Activated CD8-positive, alpha-beta memory T cell treated with anti-CD3 and anti-CD28 coated beads, Interleukin-2, amount 50 U/mL, for 24 hours (primary cell): Measurements from ENCODE around the gene SHC3.

ENCODE experiments used
- DNase-seq: peaks from one replicate; pipeline ENCODE4 v3.0.0-alpha.2; 2020; ENCODE audit errors: extremely low read depth

The SHC3 gene

GRCh38 chr9:88986776-88987175, 191.8 kb downstream of the SHC3 start:
- DNase-seq = no peak

DNA sequence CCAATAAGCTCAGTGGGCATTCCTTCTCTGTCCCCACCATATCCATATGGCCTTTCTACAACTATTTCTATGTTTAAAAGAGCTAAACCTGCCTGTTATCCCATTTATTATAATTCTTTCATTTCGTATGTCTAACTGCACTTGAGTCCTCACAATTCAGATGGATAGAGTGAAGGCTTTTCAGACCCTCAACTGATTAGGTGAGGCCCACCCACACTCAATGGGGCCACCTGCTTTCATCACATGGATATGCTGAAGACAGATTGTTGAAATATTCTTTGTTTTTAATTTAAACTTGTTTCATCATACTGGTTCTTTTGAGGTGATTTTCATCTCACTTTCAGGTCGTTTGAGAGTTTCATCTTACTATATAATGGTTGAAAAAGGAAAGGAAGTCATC, 193.0 kb downstream of the SHC3 start:
- DNase-seq = no peak

GRCh38 chr9:88984543-88984883, 194.1 kb downstream of the SHC3 start:
- DNase-seq = no peak

DNA sequence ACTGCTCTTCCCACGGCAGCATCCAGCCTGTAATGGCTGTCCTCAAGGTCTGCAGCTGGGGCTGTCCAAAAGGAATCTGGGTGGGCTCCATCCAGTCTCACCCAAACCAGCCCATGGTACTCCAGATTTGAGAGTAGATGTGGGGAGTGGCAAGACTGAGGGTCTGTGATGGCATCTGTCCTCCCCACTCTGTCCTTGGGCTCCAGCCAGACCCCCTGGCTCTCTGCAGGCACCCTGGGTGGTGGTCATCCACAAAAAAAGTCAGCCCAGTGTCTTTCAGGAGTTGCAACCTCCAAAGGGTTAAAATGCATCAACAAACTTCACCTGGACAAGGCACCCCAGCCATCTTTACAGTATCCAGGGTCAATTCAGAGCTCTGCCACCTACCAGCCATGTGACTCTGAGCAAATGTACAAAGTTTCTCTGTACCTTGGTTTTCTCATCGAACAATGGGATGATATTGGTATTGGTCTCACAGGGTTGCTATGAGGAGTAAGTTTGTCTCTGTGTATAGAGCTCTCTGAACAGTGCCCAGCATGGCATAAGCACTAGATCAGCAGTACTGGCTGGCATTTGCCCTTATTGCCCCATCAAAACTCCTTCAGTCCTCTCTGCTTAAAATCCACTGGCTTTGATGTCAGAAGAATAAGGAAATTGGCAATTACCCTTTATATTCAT, 194.6 kb downstream of the SHC3 start:
- no peak for DNase-seq

DNA sequence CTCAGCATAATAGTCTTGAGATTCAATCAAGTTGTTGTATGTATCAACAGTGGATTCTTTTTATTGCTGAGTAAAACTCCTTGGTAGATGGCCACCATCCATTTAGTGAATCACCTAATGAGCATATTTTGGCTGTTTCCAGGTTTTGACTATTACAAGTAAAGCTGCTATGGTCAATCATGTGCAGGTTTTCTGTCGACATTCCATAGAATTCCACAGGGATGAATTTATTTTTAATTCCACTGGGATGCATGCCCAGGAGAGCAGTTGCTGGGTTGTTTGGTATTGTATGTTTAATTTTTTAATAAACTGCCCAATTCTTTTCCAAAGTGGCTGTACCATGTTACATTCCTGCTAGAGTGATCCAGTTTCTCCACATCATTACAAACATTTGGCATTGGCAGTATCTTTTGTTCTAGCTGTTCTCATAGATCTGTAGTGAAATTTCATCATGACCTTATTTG, 197.8 kb downstream of the SHC3 start:
- no peak for DNase-seq

GRCh38 chr9:88979791-88980190, 198.8 kb downstream of the SHC3 start:
- DNase-seq = no peak

DNA sequence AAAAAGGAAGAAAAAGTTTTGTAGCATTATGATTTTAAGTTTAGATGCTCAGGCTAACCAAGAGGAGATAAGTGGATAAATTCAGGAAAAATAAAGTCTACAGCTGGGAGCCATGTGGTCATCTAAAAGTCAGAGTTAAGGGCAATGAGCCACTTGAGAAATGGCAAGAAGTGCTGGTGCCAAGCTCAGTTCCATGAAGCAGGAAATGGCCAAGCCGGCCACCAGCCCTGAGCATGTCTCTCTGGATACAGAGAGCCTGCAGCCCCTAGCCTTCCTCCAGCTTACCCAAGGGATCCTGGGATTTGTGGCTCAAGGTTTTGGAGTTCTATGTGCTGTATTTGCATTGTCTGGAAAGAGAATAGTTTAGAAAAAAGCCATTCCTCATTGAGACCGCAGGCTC, 199.6 kb downstream of the SHC3 start:
- DNase-seq = no peak

GRCh38 chr9:88978034-88978433, 200.6 kb downstream of the SHC3 start:
- DNase-seq = no peak

GRCh38 chr9:88976890-88977257, 201.7 kb downstream of the SHC3 start:
- no peak for DNase-seq

GRCh38 chr9:88975966-88976889, 202.4 kb downstream of the SHC3 start:
- no peak for DNase-seq

DNA sequence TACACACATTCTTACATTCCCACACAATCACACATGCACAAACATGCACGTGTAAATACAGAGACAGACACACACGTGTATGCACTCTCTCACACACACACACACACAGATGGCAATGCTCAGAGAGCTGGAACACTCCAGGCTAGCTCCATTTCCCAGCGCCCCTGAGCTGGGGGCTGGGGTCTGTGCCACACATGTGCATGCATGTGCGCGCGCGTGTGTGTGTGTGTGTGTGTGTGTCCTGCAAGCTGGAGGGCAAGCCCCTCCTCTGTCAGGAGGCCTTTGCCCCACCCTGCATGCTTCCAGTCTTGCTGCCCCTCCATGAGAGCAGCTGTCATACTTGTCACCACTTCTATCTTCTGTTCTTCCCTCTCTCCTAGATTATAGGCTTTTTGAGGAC, 204.0 kb downstream of the SHC3 start:
- no peak for DNase-seq

- no peak for DNase-seq
Observed at GRCh38 chr9:88973281-88974045, 205.2 kb downstream of the SHC3 start.

GRCh38 chr9:88972401-88972800, 206.2 kb downstream of the SHC3 start:
- no peak for DNase-seq

GRCh38 chr9:88971131-88971960, 207.3 kb downstream of the SHC3 start:
- DNase-seq = no peak

GRCh38 chr9:88969646-88970373, 208.8 kb downstream of the SHC3 start:
- no peak for DNase-seq

- DNase-seq = no peak
Observed at GRCh38 chr9:88968799-88969198, 209.8 kb downstream of the SHC3 start.

- DNase-seq = no peak
Observed at GRCh38 chr9:88966894-88967676, 211.5 kb downstream of the SHC3 start.

GRCh38 chr9:88965473-88965872, 213.1 kb downstream of the SHC3 start:
- no peak for DNase-seq

GRCh38 chr9:88960632-88961031, 218.0 kb downstream of the SHC3 start:
- DNase-seq = no peak
